KMS-11 (cell line): ENCODE results near the gene KRT16.
"Not testable (repeated sequence)": the region's sequence is repeated elsewhere in the genome, so short reads cannot be mapped to it uniquely, and the experiment has no call there.

ENCODE experiments used
- H2AFZ ChIP-seq: fragments of 200-600 bp; sonication (generic); 2 replicates; pipeline ENCODE4 v1.6.1; 2016; ENCODE audit warnings: antibody characterized with exemption, mixed run types, low read depth
- H3K27ac ChIP-seq: fragments of 200-600 bp; sonication (generic); 2 replicates; pipeline ENCODE4 v1.6.1; 2016; ENCODE audit warnings: mild to moderate bottlenecking, mixed run types
- H3K27me3 ChIP-seq: fragments of 200-600 bp; sonication (generic); 2 replicates; pipeline ENCODE4 v1.6.1; 2017; ENCODE audit warnings: mild to moderate bottlenecking, low read depth, mixed run types, moderate library complexity; ENCODE audit not compliant: insufficient read depth
- H3K36me3 ChIP-seq: fragments of 200-600 bp; sonication (generic); 2 replicates; pipeline ENCODE4 v1.6.1; 2017; ENCODE audit warnings: mild to moderate bottlenecking, mixed run types; ENCODE audit not compliant: insufficient read depth
- H3K4me1 ChIP-seq: fragments of 200-600 bp; sonication (generic); 2 replicates; pipeline ENCODE4 v1.6.1; 2016; ENCODE audit warnings: mild to moderate bottlenecking, low read depth, mixed run types; ENCODE audit not compliant: poor library complexity, severe bottlenecking
- H3K4me2 ChIP-seq: fragments of 200-600 bp; sonication (generic); 2 replicates; pipeline ENCODE4 v1.7.0; 2016; ENCODE audit warnings: mild to moderate bottlenecking, mixed run types
- H3K4me3 ChIP-seq: fragments of 200-600 bp; sonication (generic); IDR thresholded peaks from 2 replicates; pipeline ENCODE4 v1.6.1; 2017; ENCODE audit warnings: low read depth, low read length, mixed read lengths; ENCODE audit not compliant: insufficient read depth
- H3K79me2 ChIP-seq: fragments of 200-600 bp; sonication (generic); 2 replicates; pipeline ENCODE4 v1.6.1; 2016; ENCODE audit warnings: low read depth, mixed run types; ENCODE audit not compliant: insufficient read depth
- H3K9ac ChIP-seq: fragments of 200-600 bp; sonication (generic); 2 replicates; pipeline ENCODE4 v1.6.1; 2016; ENCODE audit warnings: mild to moderate bottlenecking, mixed run types
- H4K20me1 ChIP-seq: fragments of 200-600 bp; sonication (generic); 2 replicates; pipeline ENCODE4 v1.6.1; 2016; ENCODE audit warnings: mild to moderate bottlenecking, mixed run types; ENCODE audit not compliant: insufficient read depth
- CTCF ChIP-seq: fragments of 200-600 bp; sonication (generic); conservative IDR thresholded peaks from 2 replicates; pipeline ENCODE4 v1.6.1; 2017; ENCODE audit warnings: low read depth, mild to moderate bottlenecking, antibody characterized with exemption, low read length, moderate library complexity, mixed read lengths

Gene KRT16

GRCh38 chr17:41583137-41584127 is 29.1 kb downstream of the KRT16 start:
- Histone ChIP-seq H3K27ac (no peak overlapping the region), H3K4me1 (peaks cover 16% of the 10 kb centered on the region)
- no peak for TF ChIP-seq CTCF

GRCh38 chr17:41582061-41582968 is 30.3 kb downstream of the KRT16 start:
- peaks cover 16% of the 10 kb centered on the region for H3K4me1 ChIP-seq
- not testable (repeated sequence) for H3K4me2 ChIP-seq, H3K36me3 ChIP-seq, H2AFZ ChIP-seq, H3K79me2 ChIP-seq, H4K20me1 ChIP-seq, H3K4me3 ChIP-seq, H3K27ac ChIP-seq, H3K9ac ChIP-seq
- H3K27me3 ChIP-seq = peaks cover 13% of the 10 kb centered on the region; the same call in 1 of the 2 replicates

More at GRCh38 chr17:41583137-41584127, 29.1 kb downstream of the KRT16 start:
- H3K4me3 ChIP-seq = no peak overlapping the region
- H3K9ac ChIP-seq = no peak overlapping the region
- H4K20me1 ChIP-seq = no peaks in the 10 kb centered on the region
- no peaks in the 10 kb centered on the region for H3K36me3 ChIP-seq
- H3K79me2 ChIP-seq = no peaks in the 10 kb centered on the region
- H3K27me3 ChIP-seq = peaks cover 15% of the 10 kb centered on the region; the same call in 1 of the 2 replicates
- H2AFZ ChIP-seq = no peak overlapping the region
- no peak overlapping the region for H3K4me2 ChIP-seq

- H3K27ac ChIP-seq = no peak overlapping the region
- no peak overlapping the region for H3K4me3 ChIP-seq
- no peak overlapping the region for H3K4me2 ChIP-seq
- H3K4me1 ChIP-seq = peaks cover 16% of the 10 kb centered on the region
- no peak overlapping the region for H3K9ac ChIP-seq
- no peaks in the 10 kb centered on the region for H4K20me1 ChIP-seq
- no peaks in the 10 kb centered on the region for H3K79me2 ChIP-seq
- peaks cover 13% of the 10 kb centered on the region; the same call in 1 of the 2 replicates for H3K27me3 ChIP-seq
- TF ChIP-seq CTCF = no peak
- no peak overlapping the region for H2AFZ ChIP-seq
- H3K36me3 ChIP-seq = no peaks in the 10 kb centered on the region
Measured at GRCh38 chr17:41581366-41582060, 31.1 kb downstream of the KRT16 start.

GRCh38 chr17:41580687-41581365 is 31.7 kb downstream of the KRT16 start:
- no peaks in the 10 kb centered on the region for H3K36me3 ChIP-seq
- TF ChIP-seq CTCF = no peak
- no peaks in the 10 kb centered on the region for H3K79me2 ChIP-seq
- no peak overlapping the region for H2AFZ ChIP-seq
- H3K27ac ChIP-seq = no peak overlapping the region
- peaks cover 16% of the 10 kb centered on the region for H3K4me1 ChIP-seq
- H3K27me3 ChIP-seq = peaks cover 18% of the 10 kb centered on the region; the same call in 1 of the 2 replicates
- no peak overlapping the region for H3K4me3 ChIP-seq
- H3K9ac ChIP-seq = no peak overlapping the region
- no peak overlapping the region for H3K4me2 ChIP-seq
- no peaks in the 10 kb centered on the region for H4K20me1 ChIP-seq
